ENCODE data around the gene GYS2. TPM values are rescaled to one million over a fixed set of nuclear protein-coding genes. Genes with fewer than 3 reads are reported as not detected.

GYS2 gene
- total and polyA plus RNA-seq, 10 donors = 0.05 TPM; not detected in 9

DNA sequence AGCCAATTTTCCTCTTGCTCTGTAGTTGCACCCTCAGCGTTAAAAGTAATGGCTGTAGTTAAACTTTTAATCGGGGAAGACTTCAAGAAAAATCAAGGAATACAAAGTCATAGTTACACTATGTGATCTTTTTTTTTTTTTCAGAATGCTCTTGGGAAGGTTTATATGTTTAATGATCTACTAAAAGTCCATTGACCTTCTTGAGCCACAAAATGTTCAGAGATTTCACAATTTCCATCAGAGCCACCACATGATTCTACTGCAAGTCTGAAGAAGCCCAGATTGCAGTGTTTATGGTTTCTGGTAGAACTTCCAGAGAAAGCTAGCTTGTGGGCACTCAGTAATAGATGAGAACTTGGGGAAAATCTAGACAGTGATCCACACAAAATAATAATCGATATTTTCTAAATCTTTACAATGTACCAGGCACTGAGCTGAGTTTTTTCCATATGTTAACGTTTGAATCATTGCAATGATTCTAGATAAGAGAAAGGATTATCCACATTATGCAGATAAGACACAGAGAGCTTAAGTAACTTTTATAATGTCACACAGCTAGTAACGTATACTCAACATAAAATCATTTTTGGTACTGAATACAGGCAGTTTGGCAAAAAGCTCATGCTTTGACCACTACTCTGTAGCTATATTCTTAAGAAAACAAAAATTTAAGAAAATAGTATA lies 38.3 kb downstream of the GYS2 start:
- 89 to 94% (median 91%) methylated on average over 5 of the region's 5 CpGs for WGBS, 5 donors
- H3K27me3 ChIP-seq (replicated peaks in 1 of 7) = no peaks in the 10 kb centered on the region
- intact Hi-C loops (cut with DNase I; ENCODE audit: low total_unique reads) = no loop called here
- no peak for DNase-seq
- no peaks in the 10 kb centered on the region for H3K9me3 ChIP-seq
- no peak overlapping the region for H3K27ac ChIP-seq
- no peak overlapping the region for H3K4me3 ChIP-seq
- no peaks in the 10 kb centered on the region for H3K36me3 ChIP-seq
- H3K4me1 ChIP-seq = no peaks in the 10 kb centered on the region
- no peak for TF ChIP-seq POLR2AphosphoS5 (IDR thresholded peaks at IDR 0.05)
- no peak for TF ChIP-seq POLR2A (IDR thresholded peaks at IDR 0.05)
- TF ChIP-seq, protein P1, sequence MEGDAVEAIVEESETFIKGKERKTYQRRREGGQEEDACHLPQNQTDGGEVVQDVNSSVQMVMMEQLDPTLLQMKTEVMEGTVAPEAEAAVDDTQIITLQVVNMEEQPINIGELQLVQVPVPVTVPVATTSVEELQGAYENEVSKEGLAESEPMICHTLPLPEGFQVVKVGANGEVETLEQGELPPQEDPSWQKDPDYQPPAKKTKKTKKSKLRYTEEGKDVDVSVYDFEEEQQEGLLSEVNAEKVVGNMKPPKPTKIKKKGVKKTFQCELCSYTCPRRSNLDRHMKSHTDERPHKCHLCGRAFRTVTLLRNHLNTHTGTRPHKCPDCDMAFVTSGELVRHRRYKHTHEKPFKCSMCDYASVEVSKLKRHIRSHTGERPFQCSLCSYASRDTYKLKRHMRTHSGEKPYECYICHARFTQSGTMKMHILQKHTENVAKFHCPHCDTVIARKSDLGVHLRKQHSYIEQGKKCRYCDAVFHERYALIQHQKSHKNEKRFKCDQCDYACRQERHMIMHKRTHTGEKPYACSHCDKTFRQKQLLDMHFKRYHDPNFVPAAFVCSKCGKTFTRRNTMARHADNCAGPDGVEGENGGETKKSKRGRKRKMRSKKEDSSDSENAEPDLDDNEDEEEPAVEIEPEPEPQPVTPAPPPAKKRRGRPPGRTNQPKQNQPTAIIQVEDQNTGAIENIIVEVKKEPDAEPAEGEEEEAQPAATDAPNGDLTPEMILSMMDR (IDR thresholded peaks at IDR 0.05 in 8 of 11, conservative IDR thresholded peaks at IDR 0.05 in 3 of 11) = no peak

DNA sequence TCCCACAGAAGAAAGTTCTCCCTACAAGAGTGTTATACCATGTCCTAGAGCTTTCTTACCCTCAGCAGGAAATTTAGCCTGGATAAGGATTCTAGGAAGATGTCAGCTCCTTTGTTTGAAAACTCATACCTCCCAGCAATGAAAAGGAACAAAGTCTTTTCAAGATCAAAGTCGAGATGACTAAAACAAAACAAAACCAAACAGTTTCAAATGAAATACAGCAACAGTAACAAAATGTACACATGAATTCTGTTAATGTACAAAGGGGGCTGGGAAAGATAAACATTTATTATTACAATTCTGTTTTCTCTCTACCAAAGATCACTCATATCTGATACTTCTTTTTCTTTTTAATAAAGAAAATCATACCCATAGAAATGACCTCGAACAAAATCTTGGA lies 41.8 kb downstream of the GYS2 start:
- no peak for TF ChIP-seq POLR2AphosphoS5 (IDR thresholded peaks at IDR 0.05)
- TF ChIP-seq, protein P1 (IDR thresholded peaks at IDR 0.05 in 8 of 11, conservative IDR thresholded peaks at IDR 0.05 in 3 of 11) = no peak
- TF ChIP-seq POLR2A (IDR thresholded peaks at IDR 0.05) = no peak
- Histone ChIP-seq H3K36me3 (no peaks in the 10 kb centered on the region), H3K9me3 (no peaks in the 10 kb centered on the region), H3K4me1 (no peaks in the 10 kb centered on the region), H3K4me3 (no peak overlapping the region), H3K27me3 (replicated peaks in 1 of 7) (no peaks in the 10 kb centered on the region), H3K27ac (no peak overlapping the region)
- 68 to 87% (median 77%) methylated on average over 2 of the region's 2 CpGs for WGBS, 5 donors
- no peak for DNase-seq
- intact Hi-C loops (cut with DNase I; ENCODE audit: low total_unique reads) = no loop called here

DNA sequence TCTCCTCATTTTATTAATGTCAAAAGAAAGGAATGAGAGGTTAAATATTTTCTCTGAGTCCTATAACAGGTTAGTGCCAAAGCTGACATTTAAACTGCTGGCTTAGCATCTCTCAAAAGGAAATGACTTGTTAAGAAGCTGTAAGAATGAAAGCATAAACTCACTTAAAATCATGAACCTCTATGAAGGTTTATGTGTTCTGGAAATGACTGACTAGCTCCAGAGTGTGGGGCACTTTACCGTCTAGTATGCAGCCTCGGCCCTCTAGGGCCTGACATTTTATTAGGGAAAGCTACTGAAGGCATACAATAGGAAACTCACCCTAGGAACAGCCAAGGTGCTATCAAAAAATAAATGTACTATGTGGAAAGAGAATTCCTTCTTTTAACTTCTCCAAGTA lies 43.5 kb downstream of the GYS2 start:
- H3K4me1 ChIP-seq = no peaks in the 10 kb centered on the region
- no peaks in the 10 kb centered on the region for H3K27me3 ChIP-seq (replicated peaks in 1 of 7)
- intact Hi-C loops (cut with DNase I; ENCODE audit: low total_unique reads) = no loop called here
- no peaks in the 10 kb centered on the region for H3K9me3 ChIP-seq
- H3K36me3 ChIP-seq = no peaks in the 10 kb centered on the region
- no peak for DNase-seq
- TF ChIP-seq, protein P1 (IDR thresholded peaks at IDR 0.05 in 8 of 11, conservative IDR thresholded peaks at IDR 0.05 in 3 of 11) = no peak
- TF ChIP-seq POLR2A (IDR thresholded peaks at IDR 0.05) (no peak), POLR2AphosphoS5 (IDR thresholded peaks at IDR 0.05) (no peak)
- H3K27ac ChIP-seq = no peak overlapping the region
- no peak overlapping the region for H3K4me3 ChIP-seq
- 27 to 49% (median 37%) methylated on average over 2 of the region's 2 CpGs for WGBS, 5 donors

DNA sequence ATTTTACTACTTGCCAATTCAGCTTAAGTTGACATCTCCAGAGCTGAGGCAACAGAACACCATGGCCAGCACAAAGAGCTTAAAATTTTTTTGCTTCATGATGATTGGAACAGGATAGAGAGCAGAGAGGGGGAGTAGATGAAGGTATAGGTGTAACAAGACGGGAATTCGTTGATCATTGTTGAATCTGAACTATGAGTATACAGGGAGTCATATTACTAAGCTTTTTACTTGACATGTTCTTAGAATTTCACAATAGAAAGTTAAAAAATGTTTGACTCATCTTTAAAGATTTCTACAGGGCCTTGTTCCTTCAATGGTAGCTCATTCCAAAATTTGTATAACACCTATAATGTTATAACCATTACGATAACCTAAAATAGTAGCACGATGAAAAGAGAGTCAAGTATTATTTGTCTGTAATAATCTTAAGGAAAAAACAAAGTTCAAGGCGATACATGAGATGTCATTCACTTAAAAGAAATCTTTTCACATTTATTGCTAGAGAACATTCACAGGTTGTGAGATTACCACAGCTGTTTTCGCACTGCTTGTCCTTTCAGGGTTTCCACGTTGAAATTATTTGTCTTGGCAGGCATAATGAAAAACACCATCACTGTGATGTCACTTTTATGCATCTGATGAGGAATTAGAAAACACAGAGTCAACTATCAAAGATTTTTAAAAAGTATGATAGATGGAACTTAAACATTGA lies 44.6 kb downstream of the GYS2 start:
- Histone ChIP-seq H3K36me3 (no peaks in the 10 kb centered on the region), H3K4me1 (no peaks in the 10 kb centered on the region), H3K9me3 (no peaks in the 10 kb centered on the region), H3K4me3 (no peak overlapping the region), H3K27me3 (replicated peaks in 1 of 7) (no peaks in the 10 kb centered on the region), H3K27ac (no peak overlapping the region)
- DNase-seq = no peak
- intact Hi-C loops (cut with DNase I; ENCODE audit: low total_unique reads) = no loop called here
- TF ChIP-seq POLR2A (IDR thresholded peaks at IDR 0.05) (no peak), POLR2AphosphoS5 (IDR thresholded peaks at IDR 0.05) (no peak)
- TF ChIP-seq, protein P1 (IDR thresholded peaks at IDR 0.05 in 8 of 11, conservative IDR thresholded peaks at IDR 0.05 in 3 of 11) = no peak
- 76 to 85% (median 78%) methylated on average over 7 of the region's 7 CpGs for WGBS, 5 donors
